ENCODE data around the gene MMP20.

- TF ChIP-seq CTCF (IDR thresholded peaks at IDR 0.05 in 2 of 3, conservative IDR thresholded peaks at IDR 0.05 in 1 of 3; ENCODE audit: borderline replicate concordance in 1 of 3, insufficient read depth in 1 of 3, low read depth in 2 of 3, low read length in 2 of 3): no peak
- no peak for TF ChIP-seq ATF3 (IDR thresholded peaks at IDR 0.05)
- no peak for TF ChIP-seq POLR2AphosphoS5 (IDR thresholded peaks at IDR 0.05; ENCODE audit: low read depth, low read length)
- no peak for TF ChIP-seq JUND (IDR thresholded peaks at IDR 0.05)
- TF ChIP-seq EZH2 (IDR thresholded peaks at IDR 0.05): no peak
These were observed 48.8 kb downstream of the MMP20 start for GRCh38 chr11:102576350-102576749.
